ENCODE measurements around the gene PDSS2. TPM values are rescaled to one million over a fixed set of nuclear protein-coding genes. Genes with fewer than 3 reads are reported as not detected.

Gene PDSS2
- total RNA-seq, 1 donor from 2014 or later: 13.3 TPM

- no peaks in the 10 kb centered on the region for H3K36me3 Mint-ChIP-seq (ENCODE audit: low read depth)
- no peaks in the 10 kb centered on the region for H3K9me3 Mint-ChIP-seq
- peak overlapping the region; percentile 77 for H3K27ac Mint-ChIP-seq
- H3K4me3 Mint-ChIP-seq: peak overlapping the region; percentile 84
- intact Hi-C loops (cut with micrococcal nuclease): loop anchor here (1.0 to 10.0 kb wide), 4 partner anchors 50 to 590 kb away; partner anchors contain the start of genes MTRES1 and PDSS2
- peak; percentile 93 for DNase-seq
- peaks cover 18% of the 10 kb centered on the region for H3K4me1 Mint-ChIP-seq
- peaks cover 20% of the 10 kb centered on the region for H3K27me3 Mint-ChIP-seq
Measured at GRCh38 chr6:107114213-107114925, 345.0 kb downstream of the PDSS2 start.

GRCh38 chr6:107110200-107110599 is 349.2 kb downstream of the PDSS2 start:
- H3K36me3 Mint-ChIP-seq (ENCODE audit: low read depth): no peaks in the 10 kb centered on the region
- peaks cover 8% of the 10 kb centered on the region for H3K4me1 Mint-ChIP-seq
- no peaks in the 10 kb centered on the region for H3K27me3 Mint-ChIP-seq
- intact Hi-C loops (cut with micrococcal nuclease): loop anchor here (10.0 kb wide), 2 partner anchors 345 to 585 kb away; partner anchors contain the start of gene PDSS2
- no peak overlapping the region for H3K4me3 Mint-ChIP-seq
- no peak for DNase-seq
- no peaks in the 10 kb centered on the region for H3K9me3 Mint-ChIP-seq
- H3K27ac Mint-ChIP-seq: no peak overlapping the region

- H3K27ac Mint-ChIP-seq: no peak overlapping the region
- H3K9me3 Mint-ChIP-seq: no peaks in the 10 kb centered on the region
- no peak overlapping the region for H3K4me3 Mint-ChIP-seq
- intact Hi-C loops (cut with micrococcal nuclease): no loop called here
- no peaks in the 10 kb centered on the region for H3K27me3 Mint-ChIP-seq
- H3K4me1 Mint-ChIP-seq: peaks cover 3% of the 10 kb centered on the region
- no peak for DNase-seq
- no peaks in the 10 kb centered on the region for H3K36me3 Mint-ChIP-seq (ENCODE audit: low read depth)
Measured at GRCh38 chr6:107108201-107108890, 351.0 kb downstream of the PDSS2 start.

- no peak overlapping the region for H3K27ac Mint-ChIP-seq
- no peaks in the 10 kb centered on the region for H3K27me3 Mint-ChIP-seq
- intact Hi-C loops (cut with micrococcal nuclease): no loop called here
- peaks cover 2% of the 10 kb centered on the region for H3K4me1 Mint-ChIP-seq
- no peak for DNase-seq
- H3K36me3 Mint-ChIP-seq (ENCODE audit: low read depth): no peaks in the 10 kb centered on the region
- H3K4me3 Mint-ChIP-seq: no peak overlapping the region
- H3K9me3 Mint-ChIP-seq: no peaks in the 10 kb centered on the region
Measured at GRCh38 chr6:107107791-107108190, 351.6 kb downstream of the PDSS2 start.

- Mint-ChIP-seq H3K27ac (no peak overlapping the region), H3K27me3 (no peaks in the 10 kb centered on the region), H3K36me3 (ENCODE audit: low read depth) (no peaks in the 10 kb centered on the region), H3K4me3 (no peak overlapping the region), H3K4me1 (peaks cover 5% of the 10 kb centered on the region), H3K9me3 (no peaks in the 10 kb centered on the region)
- no peak for DNase-seq
- intact Hi-C loops (cut with micrococcal nuclease): no loop called here
Measured at GRCh38 chr6:107106165-107106564, 353.2 kb downstream of the PDSS2 start.

- Mint-ChIP-seq H3K4me1 (peaks cover 5% of the 10 kb centered on the region), H3K9me3 (no peaks in the 10 kb centered on the region), H3K27ac (no peak overlapping the region), H3K4me3 (no peak overlapping the region), H3K36me3 (ENCODE audit: low read depth) (no peaks in the 10 kb centered on the region), H3K27me3 (no peaks in the 10 kb centered on the region)
- intact Hi-C loops (cut with micrococcal nuclease): no loop called here
- DNase-seq: no peak
Measured at GRCh38 chr6:107105511-107106116, 353.8 kb downstream of the PDSS2 start.

GRCh38 chr6:107103082-107103481 is 356.3 kb downstream of the PDSS2 start:
- no peak overlapping the region for H3K4me3 Mint-ChIP-seq
- no peak for DNase-seq
- H3K27me3 Mint-ChIP-seq: no peaks in the 10 kb centered on the region
- peaks cover 4% of the 10 kb centered on the region for H3K36me3 Mint-ChIP-seq (ENCODE audit: low read depth)
- H3K4me1 Mint-ChIP-seq: peaks cover 9% of the 10 kb centered on the region
- no peaks in the 10 kb centered on the region for H3K9me3 Mint-ChIP-seq
- H3K27ac Mint-ChIP-seq: no peak overlapping the region
- intact Hi-C loops (cut with micrococcal nuclease): no loop called here

Other genes starting within 250 kb of the PDSS2 start
- 0.09 and 0.26 TPM in 2 replicates for gene SOBP, start 30.6 kb upstream of the PDSS2 start, total RNA-seq